ENCODE measurements around the gene KCTD19.

The KCTD19 gene

DNA sequence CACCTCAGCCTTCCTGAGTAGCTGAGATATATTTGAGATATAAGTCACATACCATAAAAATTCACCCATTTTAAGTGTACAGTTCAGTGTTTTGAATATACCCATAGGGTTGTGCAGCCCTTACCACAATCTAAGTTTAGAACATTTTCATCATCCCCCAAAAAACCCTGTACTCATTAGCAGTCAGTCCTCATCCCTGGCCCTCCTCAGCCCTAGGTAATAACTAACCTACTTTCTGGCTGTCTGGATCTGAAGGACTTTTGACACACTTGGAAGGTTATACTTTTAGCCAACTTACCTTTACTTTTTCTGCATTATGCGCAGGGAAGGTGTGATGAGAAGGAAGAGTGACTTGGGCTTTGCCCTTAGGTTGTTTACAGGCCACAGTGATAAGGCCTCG, 51.2 kb downstream of the KCTD19 start:
- H3K4me1 ChIP-seq: peaks cover 6% of the 10 kb centered on the region
- in situ Hi-C loops (cut with MboI; ENCODE audit: low sequenced_read_pairs): no loop called here
- no peak for DNase-seq (ENCODE audit: low spot score in 2 of 2)

DNA sequence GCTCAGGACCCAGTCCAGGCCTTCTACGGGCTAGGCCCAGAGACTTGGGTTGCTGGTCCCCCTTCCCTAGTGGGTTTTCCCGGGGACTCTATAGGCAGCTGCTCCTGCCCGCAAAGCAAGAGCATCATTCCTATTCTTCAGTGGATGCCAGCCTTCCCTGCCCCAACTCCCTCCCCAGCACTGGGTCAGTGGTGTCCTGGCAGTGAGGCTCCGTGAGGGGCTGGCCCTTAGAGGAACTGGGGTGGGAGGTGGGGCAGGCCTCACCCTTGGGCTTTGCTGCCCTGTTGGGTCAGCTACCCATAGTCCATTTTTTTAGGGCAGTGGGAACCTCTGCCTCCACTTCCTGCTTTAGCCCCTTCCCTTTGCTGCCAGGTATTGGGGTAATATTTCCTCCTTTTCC, 55.1 kb downstream of the KCTD19 start:
- Histone ChIP-seq H3K4me1 (no peaks in the 10 kb centered on the region), H3K27me3 (ENCODE audit: low read depth) (no peaks in the 10 kb centered on the region), H3K36me3 (replicated peaks) (peaks cover 8% of the 10 kb centered on the region), H3K4me3 (no peak overlapping the region), H3K9me3 (no peaks in the 10 kb centered on the region)
- no peak for DNase-seq (ENCODE audit: low spot score in 2 of 2)
- in situ Hi-C loops (cut with MboI; ENCODE audit: low sequenced_read_pairs): no loop called here

More for the DNA sequence above, 51.2 kb downstream of the KCTD19 start:
- H3K27me3 ChIP-seq (ENCODE audit: low read depth): no peaks in the 10 kb centered on the region
- H3K36me3 ChIP-seq (replicated peaks): peaks cover 22% of the 10 kb centered on the region
- no peak overlapping the region for H3K4me3 ChIP-seq
- H3K9me3 ChIP-seq: no peaks in the 10 kb centered on the region

DNA sequence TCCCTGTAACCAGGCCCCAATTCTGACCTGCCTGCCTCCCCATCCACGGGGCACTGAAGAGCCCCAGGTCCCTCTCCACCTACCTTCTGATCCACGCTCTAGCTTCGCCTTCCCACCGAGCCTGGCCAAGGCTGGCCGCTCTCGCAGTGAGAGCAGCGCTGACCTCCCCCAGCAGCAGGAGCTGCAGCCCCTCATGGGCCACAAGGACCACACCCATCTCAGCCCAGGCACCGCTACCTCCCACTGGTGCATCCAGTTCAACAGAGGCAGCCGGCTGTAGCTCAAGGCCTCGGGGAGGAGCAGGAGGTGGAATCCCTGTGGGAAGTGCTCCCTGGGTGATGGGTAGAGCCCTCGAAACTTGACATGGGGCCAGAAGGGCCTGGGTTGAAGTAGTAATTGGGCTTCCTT, 55.6 kb downstream of the KCTD19 start:
- Histone ChIP-seq H3K9me3 (no peaks in the 10 kb centered on the region), H3K4me3 (no peak overlapping the region), H3K36me3 (replicated peaks) (peaks cover 3% of the 10 kb centered on the region), H3K27me3 (ENCODE audit: low read depth) (no peaks in the 10 kb centered on the region), H3K4me1 (no peaks in the 10 kb centered on the region)
- in situ Hi-C loops (cut with MboI; ENCODE audit: low sequenced_read_pairs): no loop called here
- no peak for DNase-seq (ENCODE audit: low spot score in 2 of 2)

DNA sequence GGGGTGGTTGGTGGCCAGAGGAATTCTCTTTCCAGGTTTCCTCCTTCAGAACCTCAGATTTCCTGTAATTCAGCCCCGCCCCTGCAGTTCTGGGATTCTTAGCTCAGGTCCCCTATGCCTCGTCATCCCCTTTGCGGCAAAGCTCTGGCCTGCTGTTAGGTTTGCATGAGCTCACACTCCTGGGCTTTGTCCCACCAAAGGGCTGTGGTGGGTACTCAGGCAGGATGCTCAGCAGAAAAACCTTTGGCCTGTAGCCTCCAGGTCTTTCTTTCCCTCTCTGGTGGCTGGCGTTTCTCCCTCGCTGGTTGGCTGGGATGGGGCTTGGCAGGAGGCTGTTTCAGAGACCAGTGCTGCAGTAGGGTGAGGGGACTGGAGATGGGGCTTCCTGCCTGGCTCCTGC, 56.8 kb downstream of the KCTD19 start:
- no peaks in the 10 kb centered on the region for H3K4me1 ChIP-seq
- DNase-seq (ENCODE audit: low spot score in 2 of 2): no peak
- no peak overlapping the region for H3K4me3 ChIP-seq
- H3K36me3 ChIP-seq (replicated peaks): no peaks in the 10 kb centered on the region
- H3K9me3 ChIP-seq: no peaks in the 10 kb centered on the region
- H3K27me3 ChIP-seq (ENCODE audit: low read depth): no peaks in the 10 kb centered on the region
- in situ Hi-C loops (cut with MboI; ENCODE audit: low sequenced_read_pairs): no loop called here

- H3K9me3 ChIP-seq: no peaks in the 10 kb centered on the region
- DNase-seq (ENCODE audit: low spot score in 2 of 2): no peak
- H3K4me1 ChIP-seq: no peaks in the 10 kb centered on the region
- in situ Hi-C loops (cut with MboI; ENCODE audit: low sequenced_read_pairs): no loop called here
- H3K4me3 ChIP-seq: no peak overlapping the region
- H3K36me3 ChIP-seq (replicated peaks): no peaks in the 10 kb centered on the region
- H3K27me3 ChIP-seq (ENCODE audit: low read depth): peaks cover 3% of the 10 kb centered on the region
Measured at GRCh38 chr16:67268136-67268579, 58.4 kb downstream of the KCTD19 start.

DNA sequence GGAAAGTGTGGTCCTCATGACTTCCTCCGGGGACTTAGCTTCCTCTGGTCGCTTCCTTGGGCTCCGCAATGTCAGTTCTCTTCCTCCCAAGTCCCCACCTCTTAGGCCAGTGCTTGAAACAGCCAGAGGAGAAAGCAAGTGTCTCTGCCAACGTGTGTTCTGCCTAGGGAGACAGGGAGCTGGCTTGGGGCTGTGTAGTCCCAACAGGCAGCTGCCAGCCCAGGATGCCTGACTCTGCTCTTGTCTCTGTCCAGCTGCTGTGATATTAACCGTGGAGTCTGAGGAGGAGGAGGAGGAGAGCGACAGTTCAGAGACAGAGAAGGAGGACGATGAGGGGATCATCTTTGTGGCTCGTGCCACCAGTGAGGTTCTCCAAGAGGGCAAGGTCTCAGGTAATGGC, 60.7 kb downstream of the KCTD19 start:
- H3K36me3 ChIP-seq (replicated peaks): no peaks in the 10 kb centered on the region
- no peak overlapping the region for H3K4me3 ChIP-seq
- DNase-seq (ENCODE audit: low spot score in 2 of 2): no peak
- H3K4me1 ChIP-seq: no peaks in the 10 kb centered on the region
- peaks cover 6% of the 10 kb centered on the region for H3K27me3 ChIP-seq (ENCODE audit: low read depth)
- no peaks in the 10 kb centered on the region for H3K9me3 ChIP-seq
- in situ Hi-C loops (cut with MboI; ENCODE audit: low sequenced_read_pairs): no loop called here

- no peaks in the 10 kb centered on the region for H3K4me1 ChIP-seq
- in situ Hi-C loops (cut with MboI; ENCODE audit: low sequenced_read_pairs): no loop called here
- DNase-seq (ENCODE audit: low spot score in 2 of 2): no peak
- peaks cover 6% of the 10 kb centered on the region for H3K27me3 ChIP-seq (ENCODE audit: low read depth)
- no peak overlapping the region for H3K4me3 ChIP-seq
- H3K9me3 ChIP-seq: no peaks in the 10 kb centered on the region
- no peaks in the 10 kb centered on the region for H3K36me3 ChIP-seq (replicated peaks)
Measured at GRCh38 chr16:67264866-67265265, 61.7 kb downstream of the KCTD19 start.

DNA sequence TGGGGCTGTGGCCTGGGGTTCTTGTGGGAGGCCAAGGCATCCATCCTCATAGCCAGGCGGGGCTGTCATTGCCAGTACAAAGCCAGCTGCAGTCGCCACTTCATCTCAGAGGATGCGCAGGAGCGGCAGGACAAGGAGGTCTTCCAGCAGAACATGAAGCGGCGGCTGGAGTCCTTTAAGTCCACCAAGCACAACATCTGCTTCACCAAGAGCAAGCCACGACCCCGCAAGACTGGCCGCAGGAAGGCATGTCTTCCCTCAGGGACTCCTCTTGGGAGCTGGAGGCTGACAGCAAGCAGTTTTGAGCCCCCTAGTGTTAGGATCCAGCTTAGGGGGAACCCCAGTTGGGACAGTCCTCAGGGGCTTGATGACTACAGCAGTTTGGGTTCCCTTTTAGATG, 62.3 kb downstream of the KCTD19 start:
- no peak for DNase-seq (ENCODE audit: low spot score in 2 of 2)
- in situ Hi-C loops (cut with MboI; ENCODE audit: low sequenced_read_pairs): no loop called here

GRCh38 chr16:67263201-67263600, 63.3 kb downstream of the KCTD19 start:
- no peaks in the 10 kb centered on the region for H3K4me1 ChIP-seq
- no peaks in the 10 kb centered on the region for H3K36me3 ChIP-seq (replicated peaks)
- H3K4me3 ChIP-seq: no peak overlapping the region
- DNase-seq (ENCODE audit: low spot score in 2 of 2): no peak
- in situ Hi-C loops (cut with MboI; ENCODE audit: low sequenced_read_pairs): no loop called here
- H3K27me3 ChIP-seq (ENCODE audit: low read depth): peaks cover 6% of the 10 kb centered on the region
- H3K9me3 ChIP-seq: no peaks in the 10 kb centered on the region

More for the DNA sequence above, 62.3 kb downstream of the KCTD19 start:
- Histone ChIP-seq H3K4me1 (no peaks in the 10 kb centered on the region), H3K9me3 (no peaks in the 10 kb centered on the region), H3K4me3 (no peak overlapping the region), H3K36me3 (replicated peaks) (no peaks in the 10 kb centered on the region), H3K27me3 (ENCODE audit: low read depth) (peaks cover 6% of the 10 kb centered on the region)

- no peaks in the 10 kb centered on the region for H3K9me3 ChIP-seq
- DNase-seq (ENCODE audit: low spot score in 2 of 2): no peak
- in situ Hi-C loops (cut with MboI; ENCODE audit: low sequenced_read_pairs): no loop called here
- H3K4me3 ChIP-seq: no peak overlapping the region
- H3K36me3 ChIP-seq (replicated peaks): no peaks in the 10 kb centered on the region
- H3K27me3 ChIP-seq (ENCODE audit: low read depth): peaks cover 6% of the 10 kb centered on the region
- H3K4me1 ChIP-seq: no peaks in the 10 kb centered on the region
Measured at GRCh38 chr16:67260426-67261063, 66.0 kb downstream of the KCTD19 start.

GRCh38 chr16:67259705-67260104, 66.8 kb downstream of the KCTD19 start:
- Histone ChIP-seq H3K4me1 (no peaks in the 10 kb centered on the region), H3K36me3 (replicated peaks) (no peaks in the 10 kb centered on the region), H3K9me3 (no peaks in the 10 kb centered on the region), H3K4me3 (no peak overlapping the region), H3K27me3 (ENCODE audit: low read depth) (peaks cover 6% of the 10 kb centered on the region)
- in situ Hi-C loops (cut with MboI; ENCODE audit: low sequenced_read_pairs): no loop called here
- no peak for DNase-seq (ENCODE audit: low spot score in 2 of 2)

- H3K4me3 ChIP-seq: no peak overlapping the region
- no peaks in the 10 kb centered on the region for H3K4me1 ChIP-seq
- DNase-seq (ENCODE audit: low spot score in 2 of 2): no peak
- H3K27me3 ChIP-seq (ENCODE audit: low read depth): peaks cover 5% of the 10 kb centered on the region
- H3K9me3 ChIP-seq: no peaks in the 10 kb centered on the region
- no peaks in the 10 kb centered on the region for H3K36me3 ChIP-seq (replicated peaks)
- in situ Hi-C loops (cut with MboI; ENCODE audit: low sequenced_read_pairs): no loop called here
Measured at GRCh38 chr16:67258161-67258835, 68.2 kb downstream of the KCTD19 start.

DNA sequence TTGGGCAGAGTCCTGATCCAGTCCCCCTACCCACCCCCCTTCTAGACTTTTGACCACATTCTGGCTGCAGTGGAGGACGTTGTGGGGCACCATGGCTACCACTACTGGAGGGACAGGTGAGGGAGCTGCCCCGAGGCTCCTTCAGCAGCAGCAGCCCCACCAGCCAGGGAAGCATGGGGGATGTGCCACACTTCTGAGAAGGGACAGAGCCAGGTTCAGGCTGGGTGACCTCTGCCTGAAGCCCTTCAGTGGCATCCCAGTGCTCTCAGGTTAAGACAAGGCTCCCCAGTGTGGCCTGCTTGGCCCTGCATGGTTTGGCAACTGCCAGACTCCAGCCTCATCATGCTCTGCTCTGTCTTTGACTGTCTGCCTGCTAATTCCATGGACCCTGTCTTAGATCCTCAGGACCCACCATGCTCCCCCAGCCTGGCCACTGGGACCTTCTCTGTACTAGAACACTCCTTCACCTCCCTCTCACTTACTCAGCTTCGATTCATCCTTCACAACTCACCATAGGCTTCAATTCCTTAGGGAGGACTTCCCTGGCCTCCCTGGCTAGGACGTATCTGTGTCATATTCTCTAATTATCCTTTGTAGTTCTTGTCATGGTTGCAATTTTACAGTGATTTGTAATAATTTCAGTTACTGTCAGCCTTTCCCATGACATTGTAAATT, 68.9 kb downstream of the KCTD19 start:
- Histone ChIP-seq H3K9me3 (no peaks in the 10 kb centered on the region), H3K36me3 (replicated peaks) (no peaks in the 10 kb centered on the region), H3K4me3 (no peak overlapping the region), H3K27me3 (ENCODE audit: low read depth) (no peaks in the 10 kb centered on the region; the same call in 1 of the 2 replicates), H3K4me1 (no peaks in the 10 kb centered on the region)
- DNase-seq (ENCODE audit: low spot score in 2 of 2): no peak
- in situ Hi-C loops (cut with MboI; ENCODE audit: low sequenced_read_pairs): no loop called here

GRCh38 chr16:67256701-67257230, 69.8 kb downstream of the KCTD19 start:
- Histone ChIP-seq H3K36me3 (replicated peaks) (no peaks in the 10 kb centered on the region), H3K27me3 (ENCODE audit: low read depth) (no peaks in the 10 kb centered on the region), H3K4me1 (no peaks in the 10 kb centered on the region), H3K9me3 (no peaks in the 10 kb centered on the region), H3K4me3 (no peak overlapping the region)
- in situ Hi-C loops (cut with MboI; ENCODE audit: low sequenced_read_pairs): no loop called here
- DNase-seq (ENCODE audit: low spot score in 2 of 2): no peak
